GM19372 (cell line): ENCODE measurements around the gene NCOA3.
"Not testable (repeated sequence)": the region's sequence is repeated elsewhere in the genome, so short reads cannot be mapped to it uniquely, and the experiment has no call there.

ENCODE experiments used
- ATAC-seq: cut with Tn5 transposase; IDR thresholded peaks from one replicate; pipeline ENCODE4 v1.9.1; 2021; ENCODE audit warnings: mild to moderate bottlenecking, low read depth, moderate library complexity; ENCODE audit not compliant: unreplicated experiment

NCOA3 gene

GRCh38 chr20:47534405-47534804 is 32.7 kb downstream of the NCOA3 start:
- ATAC-seq = no peak

- no peak for ATAC-seq
Observed at GRCh38 chr20:47535088-47535487, 33.4 kb downstream of the NCOA3 start.

- ATAC-seq = no peak
Observed at GRCh38 chr20:47535994-47536393, 34.3 kb downstream of the NCOA3 start.

- no peak for ATAC-seq
Observed at GRCh38 chr20:47540443-47541354, 39.0 kb downstream of the NCOA3 start.

- no peak for ATAC-seq
Observed at GRCh38 chr20:47541355-47541922, 39.8 kb downstream of the NCOA3 start.

- no peak for ATAC-seq
Observed at GRCh38 chr20:47543006-47543431, 41.3 kb downstream of the NCOA3 start.

- ATAC-seq = no peak
Observed at GRCh38 chr20:47544240-47544639, 42.6 kb downstream of the NCOA3 start.

- ATAC-seq = no peak
Observed at GRCh38 chr20:47544852-47545251, 43.2 kb downstream of the NCOA3 start.

GRCh38 chr20:47545499-47545898 is 43.8 kb downstream of the NCOA3 start:
- no peak for ATAC-seq

GRCh38 chr20:47546184-47547033 is 44.7 kb downstream of the NCOA3 start:
- ATAC-seq = no peak

- no peak for ATAC-seq
Observed at GRCh38 chr20:47547034-47547387, 45.3 kb downstream of the NCOA3 start.

- ATAC-seq = no peak
Observed at GRCh38 chr20:47549671-47550070, 48.0 kb downstream of the NCOA3 start.

GRCh38 chr20:47551222-47551621 is 49.5 kb downstream of the NCOA3 start:
- ATAC-seq = no peak

- no peak for ATAC-seq
Observed at GRCh38 chr20:47551841-47552240, 50.2 kb downstream of the NCOA3 start.

- no peak for ATAC-seq
Observed at GRCh38 chr20:47552996-47553395, 51.3 kb downstream of the NCOA3 start.

- not testable (repeated sequence) for ATAC-seq
Observed at GRCh38 chr20:47553594-47554235, 52.0 kb downstream of the NCOA3 start.

GRCh38 chr20:47554283-47554682 is 52.6 kb downstream of the NCOA3 start:
- not testable (repeated sequence) for ATAC-seq

GRCh38 chr20:47557218-47557617 is 55.5 kb downstream of the NCOA3 start:
- ATAC-seq = no peak

GRCh38 chr20:47557791-47558190 is 56.1 kb downstream of the NCOA3 start:
- ATAC-seq = no peak

GRCh38 chr20:47558295-47559066 is 56.8 kb downstream of the NCOA3 start:
- no peak for ATAC-seq
